HG02759 (cell line): ENCODE measurements around the gene SWI5.
A peak's percentile ranks its signal among the peaks of the same experiment; 100 is the strongest.
"Not testable (repeated sequence)": the region's sequence is repeated elsewhere in the genome, so short reads cannot be mapped to it uniquely, and the experiment has no call there.

Experiments used
- ATAC-seq: cut with Tn5 transposase; IDR thresholded peaks from one replicate; pipeline ENCODE4 v1.9.1; 2021; ENCODE audit warnings: mild to moderate bottlenecking, moderate library complexity; ENCODE audit not compliant: unreplicated experiment

Gene SWI5

DNA sequence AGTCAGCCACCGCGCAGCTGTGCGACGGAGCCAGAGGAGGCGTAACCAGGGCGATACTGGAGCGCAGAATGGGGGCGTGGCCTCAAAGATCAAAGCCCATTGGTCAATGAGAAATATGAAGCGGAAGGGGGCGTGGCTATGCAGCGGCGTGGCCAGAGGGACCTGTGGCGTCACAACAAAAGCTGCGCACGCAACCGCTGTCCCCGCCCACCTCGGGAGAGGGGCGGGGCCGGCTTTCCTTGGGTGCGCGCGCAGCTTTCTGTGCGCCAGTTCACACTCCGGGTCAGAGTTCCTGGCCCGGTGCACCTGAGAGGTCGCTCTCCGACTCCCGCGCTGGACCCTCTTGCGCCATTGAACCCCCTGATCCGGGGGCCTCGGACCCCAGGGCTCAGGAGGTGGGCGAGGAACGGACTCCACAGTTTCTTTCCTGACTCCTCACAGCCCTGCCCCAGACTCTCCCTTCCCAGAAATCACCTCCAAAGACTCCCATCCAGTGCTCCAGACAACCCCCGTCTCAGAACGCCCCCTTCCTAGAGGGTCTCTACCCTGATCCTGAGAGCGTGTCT lies at the start of gene SWI5:
Gene SWI5 (plus strand): TSS at position 269 of the 566 bp plus-strand sequence.
- ATAC-seq, result peak; percentile 93

DNA sequence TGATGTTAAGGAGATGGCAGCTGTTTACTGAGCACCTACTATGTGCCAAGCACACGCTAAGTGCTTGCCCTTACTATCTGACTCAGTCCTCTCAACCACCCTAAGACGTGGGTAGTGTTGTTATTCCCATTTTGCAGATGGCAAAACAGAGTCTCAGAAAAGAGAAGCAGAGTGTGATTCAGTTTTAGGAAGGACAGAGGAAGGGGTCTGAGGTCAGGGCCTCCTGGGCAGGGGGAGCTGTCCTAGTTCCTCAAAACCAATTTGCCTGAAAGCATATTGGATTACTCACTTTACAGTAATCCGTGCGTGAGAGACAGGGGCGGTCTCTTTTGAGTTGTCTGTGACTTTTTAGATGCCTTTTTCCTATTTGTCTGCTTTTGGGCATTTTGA lies 49.7 kb upstream of the SWI5 start:
- ATAC-seq, result no peak

DNA sequence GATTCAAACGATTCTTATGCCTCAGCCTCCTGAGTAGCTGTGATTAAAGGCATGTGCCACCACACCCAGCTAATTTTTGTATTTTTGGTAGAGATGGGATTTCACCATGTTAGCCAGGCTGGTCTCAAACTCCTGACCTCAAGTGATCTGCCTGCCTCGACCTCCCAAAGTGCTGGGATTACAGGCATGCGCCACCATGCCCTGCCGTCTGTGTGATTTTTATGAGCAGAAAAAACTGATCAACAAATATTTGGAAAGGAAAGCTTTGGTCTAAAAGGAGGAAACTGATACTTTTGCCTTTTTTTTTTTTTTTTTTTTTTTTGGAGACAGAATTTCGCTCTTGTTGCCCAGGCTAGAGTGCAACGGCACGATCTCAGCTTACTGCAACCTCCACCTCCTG lies 45.2 kb upstream of the SWI5 start:
- ATAC-seq, result not testable (repeated sequence)

DNA sequence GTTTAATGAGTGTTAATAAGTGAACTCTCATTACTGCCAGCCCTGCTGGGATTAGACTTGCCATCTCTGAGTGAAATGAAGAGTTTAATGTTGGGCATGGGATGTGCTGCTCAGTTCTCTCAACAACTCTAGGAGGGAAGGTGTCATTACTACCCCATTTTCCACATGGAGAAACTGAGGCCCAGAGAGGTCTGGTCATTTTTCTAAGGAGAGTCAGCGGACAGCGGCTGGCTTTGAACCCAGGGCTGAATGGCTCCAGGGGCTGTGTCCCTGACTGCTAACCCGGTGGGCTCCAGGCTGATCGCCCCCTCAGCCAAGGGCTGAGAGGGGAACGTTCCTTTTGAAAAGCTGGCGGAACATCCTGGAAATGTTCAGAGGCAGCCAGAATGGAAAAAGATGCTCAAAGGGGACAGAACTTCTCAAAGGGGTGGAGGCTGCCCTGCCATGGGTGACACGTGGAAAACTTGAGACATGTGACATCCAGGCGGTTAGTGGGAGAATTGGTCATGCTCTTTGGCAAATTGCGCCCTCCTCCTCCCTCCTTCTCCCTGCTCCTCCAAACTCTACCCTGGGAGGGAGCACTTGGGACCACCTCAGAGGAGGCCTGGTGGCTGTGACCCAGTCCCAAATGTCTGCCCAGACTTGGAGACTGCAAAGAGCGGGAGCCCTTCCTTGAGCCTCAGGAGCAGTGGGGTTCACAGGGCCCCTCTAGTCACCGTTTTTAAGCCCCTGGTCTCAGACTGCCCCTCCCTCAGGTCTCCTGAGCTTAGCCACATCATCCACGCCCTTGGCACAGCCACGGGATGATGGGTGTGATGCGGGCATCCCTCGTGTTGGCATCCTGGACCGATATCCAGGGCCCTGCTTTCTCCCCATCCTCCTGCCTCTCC lies 44.2 kb upstream of the SWI5 start:
- no peak for ATAC-seq

DNA sequence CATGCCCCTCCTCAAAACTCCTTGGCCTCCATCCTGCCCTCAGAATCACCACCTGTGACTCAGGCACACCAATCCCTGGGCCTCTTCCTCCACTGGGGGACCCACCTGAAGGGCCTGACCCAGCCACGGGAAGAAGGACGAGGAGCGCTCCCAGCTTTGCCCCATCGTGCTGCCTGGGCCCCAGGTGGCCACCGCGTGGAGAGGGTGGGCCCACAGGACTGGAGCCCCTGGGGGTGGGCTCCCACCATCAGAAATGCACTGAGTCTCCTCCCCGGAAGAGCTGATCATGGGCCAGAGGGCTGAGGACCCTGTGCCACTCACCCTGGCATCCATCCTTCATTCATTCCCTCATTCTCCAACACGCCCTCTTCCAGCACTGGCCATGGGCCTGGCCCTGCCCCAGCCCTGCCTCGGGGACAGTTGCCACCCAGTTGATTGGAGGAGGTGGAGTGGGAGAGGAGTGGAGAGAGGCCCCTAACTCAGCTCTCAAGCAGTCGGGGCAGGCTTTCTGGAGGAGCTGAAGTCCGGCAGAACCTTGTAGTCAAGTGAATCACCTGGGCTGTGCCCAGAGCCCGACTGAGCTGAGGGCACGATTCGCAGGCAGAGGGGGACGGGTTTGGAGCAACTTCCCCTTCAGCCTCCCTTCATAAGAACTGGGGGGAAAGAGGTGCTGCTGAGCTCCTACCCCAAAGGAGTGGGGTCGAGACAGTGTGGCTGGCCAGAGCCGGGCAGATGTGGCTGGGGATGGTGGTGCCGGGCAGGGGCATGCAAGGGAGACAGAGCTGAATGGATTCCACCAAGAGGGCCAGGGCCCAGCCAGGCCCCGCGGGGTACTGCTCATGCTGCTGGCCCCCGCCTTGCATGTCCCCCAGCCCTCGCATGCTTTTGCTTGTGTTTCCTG lies 43.3 kb upstream of the SWI5 start:
- no peak for ATAC-seq

DNA sequence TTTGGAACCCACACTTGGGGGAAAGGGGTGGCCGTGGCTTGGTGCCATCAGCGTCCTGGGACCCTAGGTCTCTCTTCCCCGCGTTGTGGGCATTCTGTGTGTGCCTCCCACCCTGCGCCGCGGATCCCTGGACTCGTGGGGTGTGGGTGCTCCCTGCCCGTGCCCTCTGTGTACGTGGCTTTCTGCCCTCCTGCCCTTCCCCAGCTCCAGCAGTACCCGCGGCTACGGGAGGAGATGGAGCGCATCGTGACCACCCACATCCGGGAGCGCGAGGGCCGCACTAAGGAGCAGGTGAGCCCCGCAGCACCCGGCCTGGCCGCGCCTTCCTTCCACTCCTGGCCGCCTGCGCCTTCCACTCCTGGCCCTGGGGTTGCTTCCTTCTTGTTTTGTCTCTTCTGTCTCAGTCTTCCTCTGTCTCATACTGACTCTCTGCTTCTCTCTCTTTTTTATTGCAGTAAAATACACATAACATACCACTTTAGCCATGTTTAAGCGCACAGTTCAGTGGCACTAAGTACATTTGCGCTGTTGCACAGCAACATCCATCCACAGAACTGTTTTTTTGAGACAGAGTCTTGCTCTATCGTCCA lies 42.2 kb upstream of the SWI5 start:
- no peak for ATAC-seq

DNA sequence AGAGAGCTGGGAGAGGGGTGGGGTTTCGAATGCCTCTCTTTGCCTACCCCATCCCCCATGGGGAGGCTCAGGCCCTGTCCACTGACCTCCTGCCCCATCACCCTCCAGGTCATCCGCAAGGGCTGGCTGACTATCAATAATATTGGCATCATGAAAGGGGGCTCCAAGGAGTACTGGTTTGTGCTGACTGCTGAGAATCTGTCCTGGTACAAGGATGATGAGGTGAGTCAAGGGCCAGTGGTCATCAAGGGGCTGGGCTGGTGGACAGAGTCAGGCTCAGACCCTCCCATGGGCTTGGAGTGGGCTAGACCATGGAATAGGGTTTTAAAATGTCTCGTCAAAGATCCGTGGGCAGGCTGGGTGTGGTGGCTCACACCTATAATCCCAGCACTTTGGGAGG lies 34.0 kb upstream of the SWI5 start:
- no peak for ATAC-seq

DNA sequence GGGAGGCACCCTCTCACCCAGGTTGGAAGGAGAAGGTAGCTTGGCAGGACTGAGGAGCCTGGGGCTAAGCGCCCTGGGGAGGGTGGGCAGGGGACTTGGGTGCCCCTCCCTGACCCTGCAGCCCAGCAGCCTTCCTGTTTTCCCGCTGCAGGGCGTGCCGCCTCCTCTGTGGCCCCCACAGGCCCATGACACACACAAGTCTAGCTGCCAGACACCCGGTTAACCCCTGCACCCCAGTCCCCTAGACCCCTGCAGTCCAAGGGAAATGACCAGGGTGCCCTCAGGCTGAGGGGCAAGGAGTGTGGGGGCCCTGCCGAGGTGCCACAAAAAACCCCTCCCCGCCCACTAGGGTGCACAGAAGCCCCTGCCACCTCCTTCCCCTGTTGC lies 33.3 kb upstream of the SWI5 start:
- no peak for ATAC-seq

DNA sequence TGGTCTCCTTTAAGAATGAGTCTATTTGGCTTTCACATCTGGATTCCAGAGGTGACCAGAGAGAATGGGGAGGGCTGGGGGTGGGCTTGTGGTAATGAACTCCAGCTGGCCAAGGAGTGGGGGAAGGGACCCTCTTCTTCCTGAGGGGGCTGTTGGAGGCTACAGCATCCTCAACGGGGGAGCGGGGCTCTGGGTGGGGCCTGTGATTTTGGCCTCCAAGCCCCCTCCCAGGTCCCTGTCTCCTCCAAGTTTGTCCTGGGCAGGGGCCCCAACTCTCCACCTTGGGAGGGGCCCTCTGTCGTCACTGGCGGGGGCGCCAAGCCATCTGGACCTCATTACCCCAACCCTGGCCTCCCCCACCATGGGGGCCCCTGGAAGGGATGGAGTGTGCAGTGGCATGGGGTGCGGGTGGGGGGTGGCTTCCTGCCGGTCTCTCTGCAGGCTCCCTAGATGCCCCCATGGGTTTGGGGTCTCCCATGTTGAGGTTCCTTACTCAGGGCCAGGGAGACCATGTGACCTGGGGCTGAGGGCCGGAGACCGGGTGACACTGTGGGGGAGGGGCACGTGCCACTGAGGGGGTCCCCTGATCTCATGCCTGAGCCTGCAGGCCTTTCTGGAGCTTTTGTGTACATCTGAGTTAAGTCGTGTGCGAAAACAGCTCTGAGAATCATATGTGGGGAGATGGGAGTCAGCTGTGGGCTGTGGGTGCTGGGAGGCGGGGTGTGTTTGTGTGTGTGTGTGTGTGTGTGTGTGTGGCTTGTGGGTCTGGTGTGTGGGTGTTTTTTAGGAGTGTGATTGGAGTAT lies 32.7 kb upstream of the SWI5 start:
- ATAC-seq, result no peak

DNA sequence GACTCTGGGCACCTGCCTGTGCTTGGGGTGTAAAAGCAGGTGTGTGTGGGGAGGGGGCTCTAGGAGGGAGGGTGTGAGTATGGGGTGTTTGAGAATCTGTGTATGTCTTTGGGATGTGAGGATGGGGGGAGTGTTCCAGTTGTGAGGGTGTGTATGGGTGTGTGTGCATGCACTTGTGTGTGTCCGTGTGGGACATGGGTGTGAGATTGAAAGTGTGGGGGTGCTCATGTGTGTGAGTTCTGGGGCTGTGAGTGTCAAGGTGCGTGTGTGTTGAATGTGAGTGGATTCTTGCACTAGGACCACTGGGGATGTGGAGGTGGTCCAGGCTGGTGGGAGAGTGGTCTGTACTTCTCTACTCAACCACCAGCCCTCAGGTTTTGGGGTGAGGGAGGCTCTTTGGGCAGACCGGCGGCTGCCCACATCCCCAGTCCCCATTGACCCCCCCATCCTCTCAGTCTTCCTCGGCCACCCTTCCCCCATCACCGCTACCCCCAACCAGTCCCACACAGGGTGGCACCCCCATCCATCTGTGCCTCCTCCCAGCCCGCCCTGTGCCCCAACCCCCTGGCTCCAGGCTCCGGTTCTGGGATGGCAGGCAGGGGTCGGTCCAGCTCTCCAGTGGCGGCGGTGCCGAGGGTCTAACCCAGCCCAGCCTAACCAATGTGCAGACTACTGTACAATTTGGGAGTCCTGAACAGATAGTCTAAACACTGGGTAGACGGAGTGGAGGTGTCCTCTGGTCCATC lies 31.8 kb upstream of the SWI5 start:
- ATAC-seq, result no peak

DNA sequence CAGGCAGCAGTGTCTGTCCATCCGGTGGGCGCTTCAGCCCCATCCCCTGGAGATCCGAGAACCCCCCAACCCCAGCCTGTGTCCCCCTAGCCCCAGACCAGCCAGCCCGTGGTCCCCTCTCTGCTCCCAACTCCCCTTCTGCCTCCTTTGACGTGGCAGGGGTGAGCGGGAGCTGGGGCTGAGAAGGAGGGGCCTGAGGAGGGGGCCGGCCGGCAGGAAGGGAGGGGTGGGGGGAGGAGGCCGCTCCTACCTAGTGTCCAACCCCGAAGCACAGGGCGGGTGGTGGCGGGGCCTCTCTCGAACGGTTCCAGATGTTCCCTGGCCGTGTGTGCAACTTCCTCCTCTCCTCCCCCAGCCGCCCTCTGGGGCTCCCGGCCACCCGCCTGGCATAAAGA lies 31.2 kb upstream of the SWI5 start:
- ATAC-seq, result no peak

DNA sequence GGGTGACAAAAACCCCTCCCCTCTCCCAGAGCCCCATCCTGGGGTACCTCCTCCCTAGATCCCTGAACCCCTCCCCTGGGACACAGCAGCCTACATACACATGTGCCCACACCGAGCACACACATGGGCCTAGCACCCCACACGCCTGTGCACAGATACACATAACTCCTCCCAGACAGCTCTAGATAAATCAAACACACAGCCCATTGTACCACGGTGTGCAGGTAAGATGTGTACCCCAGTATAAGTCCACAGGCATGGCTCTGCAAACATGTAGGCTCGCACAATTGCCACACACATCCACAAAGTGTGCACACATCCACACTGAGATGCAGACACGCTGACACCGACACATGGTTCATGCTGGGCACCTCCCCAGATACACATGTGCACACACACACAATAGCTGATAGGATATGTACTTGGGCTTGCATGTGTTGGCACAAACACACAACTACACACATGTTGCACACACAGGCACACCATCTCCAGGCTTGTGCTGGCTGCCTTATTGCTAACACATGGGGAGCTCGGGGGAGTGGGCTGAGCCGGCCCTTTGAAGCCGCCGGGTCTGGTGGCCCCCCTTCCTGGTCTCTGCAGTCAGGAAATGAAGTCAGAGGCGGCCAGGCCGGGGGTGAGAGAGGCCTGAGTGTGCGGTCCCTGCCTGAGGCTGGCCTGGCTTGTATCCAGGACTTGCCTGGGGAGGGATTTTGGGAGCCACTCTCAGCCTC lies 30.5 kb upstream of the SWI5 start:
- ATAC-seq, result no peak

DNA sequence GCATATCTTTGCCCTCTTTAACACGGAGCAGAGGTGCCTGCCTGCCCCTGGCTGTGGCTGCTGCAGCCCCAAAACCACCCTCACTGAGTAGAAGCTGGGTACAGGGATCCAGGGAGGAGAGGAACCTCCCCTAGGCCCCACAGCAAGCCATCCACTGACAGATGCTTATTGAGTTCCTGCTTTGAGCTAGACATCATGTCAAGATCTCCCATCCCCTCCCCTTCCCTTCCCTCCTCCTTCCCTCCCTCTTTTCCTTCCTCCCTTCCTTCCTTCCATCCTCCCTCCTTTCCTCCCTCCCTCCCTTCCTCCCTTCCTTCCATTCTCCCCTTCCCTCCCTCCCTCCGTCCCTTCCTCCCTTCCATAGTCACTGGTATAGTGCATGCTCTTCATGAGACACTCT lies 29.6 kb upstream of the SWI5 start:
- ATAC-seq, result no peak

DNA sequence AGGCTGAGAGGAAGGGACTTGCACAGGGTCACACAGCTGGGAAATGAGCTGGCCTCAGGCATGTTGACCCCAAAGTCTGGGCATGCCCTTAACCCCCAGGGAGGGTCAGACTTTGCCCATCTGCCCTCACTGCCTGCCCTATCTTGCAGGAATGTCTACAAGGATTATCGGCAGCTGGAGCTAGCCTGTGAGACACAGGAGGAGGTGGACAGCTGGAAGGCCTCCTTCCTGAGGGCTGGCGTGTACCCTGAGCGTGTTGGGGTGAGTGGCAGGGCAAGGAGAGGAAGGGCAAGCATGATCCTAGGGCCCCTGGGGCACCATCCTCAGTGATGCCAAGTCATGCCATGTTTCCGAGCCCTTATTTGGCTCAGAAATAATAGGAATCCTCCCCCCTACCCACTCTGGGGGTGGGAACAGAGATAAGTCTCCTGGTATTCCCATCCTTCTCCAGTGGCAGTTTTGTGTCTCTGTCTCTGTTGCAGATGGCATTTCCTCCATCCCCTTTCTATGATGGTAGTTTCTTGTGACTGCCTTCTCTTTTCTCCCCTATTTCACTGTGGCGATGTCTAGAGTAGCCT lies 28.8 kb upstream of the SWI5 start:
- no peak for ATAC-seq

DNA sequence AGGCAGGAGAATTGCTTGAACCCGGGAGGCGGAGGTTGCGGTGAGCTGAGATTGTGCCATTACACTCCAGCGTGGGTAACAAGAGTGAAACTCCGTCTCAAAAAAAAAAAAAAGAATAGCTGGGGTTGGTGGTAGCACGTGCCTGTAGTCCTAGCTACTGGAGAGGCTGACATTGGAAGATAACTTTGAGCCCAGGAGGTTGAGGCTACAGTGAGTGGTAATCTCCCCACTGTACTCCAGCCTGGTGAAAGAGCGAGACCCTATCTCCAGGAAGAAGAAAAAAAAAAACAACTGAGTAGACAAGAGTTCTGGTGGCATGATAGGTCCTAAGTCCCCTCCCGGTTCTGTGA lies 26.5 kb upstream of the SWI5 start:
- no peak for ATAC-seq

DNA sequence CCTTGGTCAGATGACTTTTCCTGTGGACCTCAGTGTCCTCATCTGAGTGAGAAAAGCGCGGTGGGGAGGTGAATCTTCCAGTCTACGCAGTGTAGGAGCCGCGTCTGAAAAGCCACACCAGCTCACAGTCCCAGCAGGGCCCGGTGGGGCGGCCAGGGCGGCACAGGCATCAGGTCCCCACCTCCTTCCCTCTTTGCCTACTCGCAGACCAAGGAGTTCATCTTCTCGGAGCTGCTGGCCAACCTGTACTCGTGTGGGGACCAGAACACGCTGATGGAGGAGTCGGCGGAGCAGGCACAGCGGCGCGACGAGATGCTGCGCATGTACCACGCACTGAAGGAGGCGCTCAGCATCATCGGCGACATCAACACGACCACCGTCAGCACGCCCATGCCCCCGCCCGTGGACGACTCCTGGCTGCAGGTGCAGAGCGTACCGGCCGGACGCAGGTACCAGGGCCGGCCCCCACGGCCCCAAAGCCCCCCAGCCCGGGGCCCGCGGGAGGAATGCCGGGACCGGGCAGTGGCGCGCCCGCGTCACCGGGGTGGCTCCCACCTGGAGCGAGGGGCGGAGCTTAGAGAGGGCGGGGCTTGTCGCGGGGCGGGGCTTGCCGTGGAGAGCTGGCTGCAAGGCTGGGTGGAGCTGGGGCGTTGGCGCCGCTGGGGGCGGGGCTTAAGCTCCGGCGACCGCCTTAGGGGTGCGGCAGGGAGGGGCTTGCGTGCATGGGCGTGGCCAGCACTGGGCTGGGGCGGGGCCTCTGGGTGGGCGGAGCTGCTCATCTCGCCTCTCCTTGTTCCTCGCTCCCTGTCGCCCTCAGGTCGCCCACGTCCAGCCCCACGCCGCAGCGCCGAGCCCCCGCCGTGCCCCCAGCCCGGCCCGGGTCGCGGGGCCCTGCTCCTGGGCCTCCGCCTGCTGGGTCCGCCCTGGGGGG lies 25.9 kb upstream of the SWI5 start:
- ATAC-seq, result peak; percentile 81

DNA sequence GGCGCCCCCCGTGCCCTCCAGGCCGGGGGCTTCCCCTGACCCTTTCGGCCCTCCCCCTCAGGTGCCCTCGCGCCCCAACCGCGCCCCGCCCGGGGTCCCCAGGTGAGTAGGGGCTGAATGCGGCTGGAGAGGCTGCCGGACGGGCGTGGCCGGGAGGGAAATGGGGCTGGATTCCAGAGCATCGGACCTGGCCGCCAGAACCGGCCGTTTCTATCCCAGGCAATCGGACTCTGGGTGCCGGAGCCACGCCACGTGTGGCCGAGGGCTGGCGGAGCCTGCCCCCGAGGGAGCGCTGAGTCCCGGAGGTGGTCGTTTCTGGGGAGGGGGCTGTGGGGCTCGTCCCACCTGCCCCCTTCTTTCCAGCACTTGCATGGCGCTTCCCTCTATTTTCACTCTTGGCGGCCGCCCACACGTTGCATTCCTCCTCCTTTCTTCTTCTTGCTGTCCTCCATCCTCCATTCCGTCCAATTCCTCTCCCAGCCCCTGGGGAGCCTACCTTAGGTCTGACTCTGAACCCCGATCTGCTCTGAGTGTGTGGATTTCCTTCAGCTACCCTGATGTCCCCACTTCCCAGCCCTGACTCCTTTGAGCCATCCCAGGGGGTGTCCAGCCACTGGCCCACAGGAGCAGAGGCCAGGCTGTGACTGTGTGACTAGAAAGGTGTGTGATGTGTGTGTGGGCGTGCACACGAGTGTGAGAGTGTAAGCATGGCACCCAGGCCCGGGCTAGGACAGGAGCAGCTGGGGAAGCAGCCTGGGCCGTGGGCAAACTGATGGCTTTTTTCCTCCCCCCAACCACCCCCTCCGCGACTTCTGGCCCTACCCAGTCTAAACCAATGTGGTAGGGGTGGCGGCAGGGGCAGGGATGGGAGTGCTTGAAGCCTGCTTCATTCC lies 25.0 kb upstream of the SWI5 start:
- ATAC-seq, result peak; percentile 18
